ENCODE results near the gene TNFRSF1A. TPM values are rescaled to one million over a fixed set of nuclear protein-coding genes. Genes with fewer than 3 reads are reported as not detected.

The TNFRSF1A gene
- total and polyA plus RNA-seq, 2 of the 13 experiments (the other 11 are each of a cell fraction or from before 2014, with no cell fraction given), result 41.5 to 61.2 TPM

GRCh38 chr12:6332459-6332858, 9.4 kb downstream of the TNFRSF1A start:
- intact Hi-C loops (cut with micrococcal nuclease; ENCODE audit: unreplicated experiment) (loop anchor here (10.0 kb wide), 1 partner anchor 132 kb away; no protein-coding TSS in a partner anchor), in situ Hi-C loops (cut with HindIII; ENCODE audit: extremely low pct_ligation_motif_present, low pct_unique_long_range_greater_than_20kb) (no loop called here)
- TF ChIP-seq MEF2D (CRISPR knock-in tag; IDR thresholded peaks at IDR 0.05), result no peak
- TF ChIP-seq ARNT2 (CRISPR knock-in tag; IDR thresholded peaks at IDR 0.05; ENCODE audit: low read depth), result no peak
- TF ChIP-seq EP300 (IDR thresholded peaks at IDR 0.05; ENCODE audit: low read depth in 2 of 2, low read length in 2 of 2), result no peak
- TF ChIP-seq EP300 (CRISPR knock-in tag; IDR thresholded peaks at IDR 0.05; ENCODE audit: borderline replicate concordance), result no peak
- no peak for TF ChIP-seq ZNF281 (CRISPR knock-in tag; IDR thresholded peaks at IDR 0.05; ENCODE audit: borderline replicate concordance)
- no peak for TF ChIP-seq FOXO4 (CRISPR knock-in tag; conservative IDR thresholded peaks at IDR 0.05)
- TF ChIP-seq ZBTB4 (CRISPR knock-in tag; IDR thresholded peaks at IDR 0.05; ENCODE audit: borderline replicate concordance), result no peak
- no peak for TF ChIP-seq ZBTB42 (CRISPR knock-in tag; IDR thresholded peaks at IDR 0.05)
- peaks cover 23% of the 10 kb centered on the region for H3K79me2 ChIP-seq (ENCODE audit: insufficient read depth, low read length)
- H2AFZ ChIP-seq (ENCODE audit: low read length), result no peak overlapping the region
- no peak overlapping the region for H3K27ac ChIP-seq (ENCODE audit: extremely low read length, insufficient read depth, low read length)
- CTCF ChIA-PET (ENCODE audit: low intra/inter-chr PET ratio, low total read pairs), result no interaction called here
- POLR2A ChIA-PET, result no interaction called here
- no peaks in the 10 kb centered on the region for H3K27me3 ChIP-seq (ENCODE audit: control insufficient read depth in 1 of 2, insufficient read depth in 2 of 2, low read length in 2 of 2)
- FAIRE-seq (no peak), DNase-seq (ENCODE audit: low spot score) (no peak), ATAC-seq (no peak)
- WGBS (ENCODE audit: low lambda C conversion rate), result 98% methylated on average over 4 of the region's 4 CpGs
- H3K36me3 ChIP-seq (replicated peaks in 1 of 2; ENCODE audit: control insufficient read depth in 1 of 2, insufficient read depth in 2 of 2, low read length in 2 of 2), result peaks cover 29 to 51% of the 10 kb centered on the region in 2 experiments; a peak in 4 of 5 replicates
- H3K4me2 ChIP-seq (ENCODE audit: low read depth, low read length), result no peak overlapping the region
- BruUV-seq (replicated peaks), result no TSS peak
- no peaks in the 10 kb centered on the region for H4K20me1 ChIP-seq (ENCODE audit: insufficient read depth, low read length)
- H3K4me1 ChIP-seq (ENCODE audit: insufficient read depth, low read length), result peaks cover 36% of the 10 kb centered on the region
- H3K4me3 ChIP-seq (replicated peaks in 1 of 3; ENCODE audit: insufficient read depth in 1 of 3, low read depth in 2 of 3, low read length in 3 of 3), result no peak overlapping the region
- H3K9ac ChIP-seq (ENCODE audit: insufficient read depth, low read depth, low read length), result no peak overlapping the region
- H3K9me3 ChIP-seq (ENCODE audit: low read length), result no peaks in the 10 kb centered on the region
